ENCODE results near the gene RMRP.
A peak's percentile ranks its signal among the peaks of the same experiment; 100 is the strongest.

Gene RMRP

GRCh38 chr9:35657546-35658136 lies at the start of gene RMRP:
RMRP (minus strand) TSS chr9:35658019.
- no peaks in the 10 kb centered on the region for H4K20me1 ChIP-seq (ENCODE audit: control insufficient read depth, insufficient read depth, low read depth, low read length)
- H3K36me3 ChIP-seq (ENCODE audit: control insufficient read depth, low read length) = peaks cover 36% of the 10 kb centered on the region
- H3K27ac ChIP-seq (ENCODE audit: low read depth, low read length) = peak within 1 kb of the TSS; percentile 71
- no peak for TF ChIP-seq CTCF (IDR thresholded peaks at IDR 0.05; ENCODE audit: low read depth, low read length, poor library complexity, severe bottlenecking)
- H3K9me2 ChIP-seq (replicated peaks; ENCODE audit: control insufficient read depth, low read length) = no peaks in the 10 kb centered on the region
- peak within 1 kb of the TSS; percentile 82 for H3K4me3 ChIP-seq (ENCODE audit: low read length)
- no peaks in the 10 kb centered on the region for H3K27me3 ChIP-seq (ENCODE audit: control insufficient read depth, low read length)
- peak within 1 kb of the TSS; percentile 78 for H3K4me2 ChIP-seq (ENCODE audit: low read length)
- H3K9me3 ChIP-seq (ENCODE audit: control insufficient read depth, insufficient read depth, low read length) = no peaks in the 10 kb centered on the region
- peaks cover 49% of the 10 kb centered on the region for H3K4me1 ChIP-seq (ENCODE audit: control insufficient read depth, low read length)
- H3F3A ChIP-seq (ENCODE audit: control insufficient read depth, insufficient read depth) = peaks cover 14% of the 10 kb centered on the region
- peaks cover 24% of the 10 kb centered on the region for H3K79me2 ChIP-seq (ENCODE audit: control insufficient read depth, low read length)

- Histone ChIP-seq H3K9me3 (ENCODE audit: control insufficient read depth, insufficient read depth, low read length) (no peaks in the 10 kb centered on the region), H3K4me1 (ENCODE audit: control insufficient read depth, low read length) (no peaks in the 10 kb centered on the region), H3K36me3 (ENCODE audit: control insufficient read depth, low read length) (peaks cover 92% of the 10 kb centered on the region), H4K20me1 (ENCODE audit: control insufficient read depth, insufficient read depth, low read depth, low read length) (no peaks in the 10 kb centered on the region), H3K27me3 (ENCODE audit: control insufficient read depth, low read length) (no peaks in the 10 kb centered on the region), H3K4me2 (ENCODE audit: low read length) (no peak overlapping the region), H3K27ac (ENCODE audit: low read depth, low read length) (no peak overlapping the region), H3K79me2 (ENCODE audit: control insufficient read depth, low read length) (no peaks in the 10 kb centered on the region), H3K9me2 (replicated peaks; ENCODE audit: control insufficient read depth, low read length) (no peaks in the 10 kb centered on the region), H3K4me3 (ENCODE audit: low read length) (no peak overlapping the region), H3F3A (ENCODE audit: control insufficient read depth, insufficient read depth) (no peaks in the 10 kb centered on the region)
- TF ChIP-seq CTCF (IDR thresholded peaks at IDR 0.05; ENCODE audit: low read depth, low read length, poor library complexity, severe bottlenecking) = no peak
- no peak for TF ChIP-seq EZH2phosphoT487 (IDR thresholded peaks at IDR 0.05; ENCODE audit: borderline replicate concordance, low read length)
These were observed 49.1 kb upstream of the RMRP start for GRCh38 chr9:35706951-35707350.

GRCh38 chr9:35705836-35706430 lies 48.1 kb upstream of the RMRP start:
- no peaks in the 10 kb centered on the region for H3K4me1 ChIP-seq (ENCODE audit: control insufficient read depth, low read length)
- H3K9me3 ChIP-seq (ENCODE audit: control insufficient read depth, insufficient read depth, low read length) = no peaks in the 10 kb centered on the region
- H3K27ac ChIP-seq (ENCODE audit: low read depth, low read length) = no peak overlapping the region
- TF ChIP-seq EZH2phosphoT487 (IDR thresholded peaks at IDR 0.05; ENCODE audit: borderline replicate concordance, low read length) (no peak), CTCF (IDR thresholded peaks at IDR 0.05; ENCODE audit: low read depth, low read length, poor library complexity, severe bottlenecking) (no peak)
- no peak overlapping the region for H3K4me3 ChIP-seq (ENCODE audit: low read length)
- no peaks in the 10 kb centered on the region for H3K27me3 ChIP-seq (ENCODE audit: control insufficient read depth, low read length)
- no peaks in the 10 kb centered on the region for H3F3A ChIP-seq (ENCODE audit: control insufficient read depth, insufficient read depth)
- H4K20me1 ChIP-seq (ENCODE audit: control insufficient read depth, insufficient read depth, low read depth, low read length) = no peaks in the 10 kb centered on the region
- no peaks in the 10 kb centered on the region for H3K79me2 ChIP-seq (ENCODE audit: control insufficient read depth, low read length)
- no peaks in the 10 kb centered on the region for H3K9me2 ChIP-seq (replicated peaks; ENCODE audit: control insufficient read depth, low read length)
- peaks cover 89% of the 10 kb centered on the region for H3K36me3 ChIP-seq (ENCODE audit: control insufficient read depth, low read length)
- H3K4me2 ChIP-seq (ENCODE audit: low read length) = no peak overlapping the region
